Subcutaneous abdominal adipose tissue (tissue), 5 donors: ENCODE results near the gene KATNAL2.
"Not testable (repeated sequence)": the region's sequence is repeated elsewhere in the genome, so short reads cannot be mapped to it uniquely, and the experiment has no call there.

Experiments used
- H3K27ac ChIP-seq: one replicate; pipeline ENCODE4 v1.7.0; 2013; ENCODE audit warnings: low read depth, mild to moderate bottlenecking, inconsistent platforms, low read length, moderate library complexity
- H3K27me3 ChIP-seq, 5 donors: one replicate each; pipeline ENCODE4 v1.7.0; 2013; ENCODE audit warnings: low read length in 5 of 5, inconsistent platforms in 1 of 5; ENCODE audit not compliant: control insufficient read depth in 5 of 5, insufficient read depth in 4 of 5
- H3K36me3 ChIP-seq, 5 donors: one replicate each; pipeline ENCODE4 v1.7.0; 2013; ENCODE audit warnings: low read length in 5 of 5; ENCODE audit not compliant: control insufficient read depth in 5 of 5, insufficient read depth in 5 of 5
- H3K4me1 ChIP-seq, 5 donors: one replicate each; pipeline ENCODE4 v1.7.0; 2013; ENCODE audit warnings: low read length in 5 of 5, mild to moderate bottlenecking in 3 of 5, moderate library complexity in 1 of 5; ENCODE audit not compliant: control insufficient read depth in 5 of 5, insufficient read depth in 5 of 5
- H3K4me3 ChIP-seq, 5 donors: one replicate each; pipeline ENCODE4 v1.7.0; 2013; ENCODE audit warnings: low read length in 5 of 5, low read depth in 1 of 5
- H3K9ac ChIP-seq, 5 donors: one replicate each; pipeline ENCODE4 v1.7.0; 2013; ENCODE audit warnings: low read length in 5 of 5, mild to moderate bottlenecking in 4 of 5, moderate library complexity in 3 of 5
- H3K9me3 ChIP-seq, 5 donors: one replicate each; pipeline ENCODE4 v1.7.0; 2013; ENCODE audit warnings: low read length in 5 of 5; ENCODE audit not compliant: control insufficient read depth in 5 of 5
- donor health status: healthy.
- donor health status: healthy.
- donor health status: healthy.
- donor health status: healthy.
- donor health status: healthy.

The KATNAL2 gene

DNA sequence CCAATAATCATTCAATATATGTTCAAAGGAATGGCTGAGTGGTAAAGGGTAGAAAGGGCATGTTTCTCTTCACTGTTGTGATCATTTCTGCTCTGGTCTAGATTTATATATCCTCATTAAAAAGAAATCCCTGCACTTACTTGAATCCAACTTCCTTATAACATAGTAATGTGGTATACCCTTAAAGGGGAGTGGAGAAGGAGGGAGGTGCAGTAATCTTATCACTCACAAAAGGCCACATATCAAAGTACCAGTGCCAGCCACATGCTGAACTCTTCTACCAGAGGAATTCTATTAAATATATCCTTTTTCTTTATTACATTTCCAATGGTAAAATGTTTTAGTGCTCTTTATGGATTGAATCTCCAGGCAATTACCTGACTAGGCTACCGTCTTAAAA is 3.3 kb downstream of the KATNAL2 start:
- no peak overlapping the region for H3K27ac ChIP-seq
- H3K36me3 ChIP-seq: no peaks in the 10 kb centered on the region
- H3K4me3 ChIP-seq: no peak overlapping the region
- H3K9me3 ChIP-seq: no peaks in the 10 kb centered on the region
- H3K9ac ChIP-seq: no peak overlapping the region
- H3K27me3 ChIP-seq: no peaks in the 10 kb centered on the region
- peaks cover 0 to 23% (median 21%) of the 10 kb centered on the region in 5 donors for H3K4me1 ChIP-seq

DNA sequence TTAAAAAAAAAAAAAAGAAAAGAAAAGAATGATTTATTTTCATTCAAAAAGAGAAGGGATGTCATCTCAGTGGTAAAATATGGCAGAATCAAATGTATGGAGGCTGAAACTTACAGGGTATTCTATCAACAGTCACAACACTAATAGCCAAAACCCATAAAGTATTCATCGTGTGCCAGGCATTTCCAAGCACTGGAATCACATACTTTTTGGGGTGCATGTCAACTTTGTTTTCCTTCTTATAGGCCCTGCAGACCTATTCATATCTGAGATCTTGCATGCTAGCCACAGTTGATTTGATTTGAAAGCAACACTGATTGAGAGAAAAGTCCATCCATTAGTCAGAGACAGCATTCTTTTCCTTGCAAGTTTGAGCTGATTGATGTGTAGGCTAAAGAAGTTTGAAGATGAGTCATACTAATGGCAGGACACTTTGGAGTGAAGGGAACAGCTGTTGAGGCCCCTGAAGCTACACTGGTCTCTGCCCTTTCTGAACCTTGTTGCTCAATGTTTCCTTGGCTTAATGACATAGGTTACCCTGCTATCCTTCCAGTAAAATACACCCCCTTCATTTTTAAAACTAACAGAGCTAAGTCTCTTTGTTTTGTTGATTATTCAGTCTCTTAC is 22.0 kb downstream of the KATNAL2 start:
- no peak overlapping the region for H3K9ac ChIP-seq
- no peaks in the 10 kb centered on the region for H3K36me3 ChIP-seq
- H3K27ac ChIP-seq: no peak overlapping the region
- H3K4me3 ChIP-seq: no peak overlapping the region
- no peaks in the 10 kb centered on the region for H3K27me3 ChIP-seq
- no peaks in the 10 kb centered on the region for H3K9me3 ChIP-seq
- peaks cover 0 to 6% (median 0%) of the 10 kb centered on the region in 5 donors for H3K4me1 ChIP-seq

- Histone ChIP-seq H3K27ac (no peak overlapping the region), H3K9ac (no peak overlapping the region), H3K36me3 (no peaks in the 10 kb centered on the region), H3K4me1 (peaks cover 0 to 6% (median 0%) of the 10 kb centered on the region in 5 donors), H3K9me3 (no peaks in the 10 kb centered on the region), H3K27me3 (no peaks in the 10 kb centered on the region), H3K4me3 (no peak overlapping the region)
These were observed 22.7 kb downstream of the KATNAL2 start for GRCh38 chr18:46939998-46940571.

DNA sequence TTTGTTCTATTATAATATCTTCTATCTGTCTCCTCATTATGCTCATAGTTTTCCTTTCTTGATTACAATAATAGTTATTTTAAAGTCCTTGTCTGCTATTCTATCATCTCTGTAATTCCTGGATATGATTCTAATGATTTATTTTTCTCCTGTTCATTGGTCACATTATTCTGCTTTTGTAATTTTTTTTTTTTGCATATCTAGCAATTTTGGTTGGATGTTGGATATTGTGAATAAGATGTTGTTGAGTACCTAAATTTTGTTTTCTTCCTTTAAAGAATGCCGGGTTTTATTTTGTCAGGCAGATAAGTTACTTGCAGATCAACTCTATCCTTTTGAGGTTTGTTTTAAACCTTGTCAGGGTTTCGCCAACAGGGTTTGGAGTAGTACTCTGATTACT is 25.2 kb downstream of the KATNAL2 start:
- Histone ChIP-seq H3K27ac (no peak overlapping the region), H3K27me3 (no peaks in the 10 kb centered on the region), H3K9me3 (no peaks in the 10 kb centered on the region), H3K9ac (no peak overlapping the region), H3K4me1 (peaks cover 0 to 19% (median 8%) of the 10 kb centered on the region in 5 donors), H3K4me3 (no peak overlapping the region), H3K36me3 (no peaks in the 10 kb centered on the region)

DNA sequence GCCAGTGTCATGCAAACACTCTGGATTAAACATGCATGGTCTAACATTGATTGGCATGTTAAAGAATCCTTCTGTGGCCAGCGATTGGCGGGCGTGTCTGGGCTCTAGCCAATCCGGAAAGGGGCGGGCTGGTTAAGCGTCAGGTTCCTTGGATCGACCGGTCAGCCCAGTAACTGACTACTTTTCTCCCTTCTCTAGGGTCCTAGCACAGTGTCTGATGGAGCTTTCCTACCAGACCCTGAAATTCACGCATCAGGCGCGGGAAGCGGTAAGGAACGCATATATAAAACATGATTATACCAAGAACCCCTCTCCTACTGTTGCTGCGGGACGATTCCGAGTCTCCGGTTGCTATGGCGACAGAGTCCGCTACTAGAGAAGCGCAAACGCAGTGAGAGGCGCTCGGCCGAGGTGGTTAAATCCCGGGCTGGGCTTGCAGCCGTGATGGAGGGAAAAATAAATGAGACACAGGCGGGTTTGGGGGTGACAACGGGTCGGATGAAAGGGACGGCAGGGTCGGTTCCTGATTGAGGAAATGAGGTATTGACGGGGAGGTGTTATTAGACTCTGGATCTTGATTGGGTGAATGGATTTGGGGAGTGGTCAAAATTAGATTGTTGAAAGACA is 29.4 kb downstream of the KATNAL2 start:
- peak overlapping the region; percentile 80 to 90 (median 89) for H3K4me3 ChIP-seq
- no peaks in the 10 kb centered on the region for H3K36me3 ChIP-seq
- H3K9me3 ChIP-seq: no peaks in the 10 kb centered on the region
- H3K27me3 ChIP-seq: no peaks in the 10 kb centered on the region
- peak overlapping the region in 4 of 5 donors; percentile 35 to 71 (median 64) for H3K9ac ChIP-seq
- H3K4me1 ChIP-seq: peaks cover 0 to 14% (median 8%) of the 10 kb centered on the region in 5 donors
- no peak overlapping the region for H3K27ac ChIP-seq

GRCh38 chr18:46950064-46950656 is 32.8 kb downstream of the KATNAL2 start:
- H3K27me3 ChIP-seq: no peaks in the 10 kb centered on the region

DNA sequence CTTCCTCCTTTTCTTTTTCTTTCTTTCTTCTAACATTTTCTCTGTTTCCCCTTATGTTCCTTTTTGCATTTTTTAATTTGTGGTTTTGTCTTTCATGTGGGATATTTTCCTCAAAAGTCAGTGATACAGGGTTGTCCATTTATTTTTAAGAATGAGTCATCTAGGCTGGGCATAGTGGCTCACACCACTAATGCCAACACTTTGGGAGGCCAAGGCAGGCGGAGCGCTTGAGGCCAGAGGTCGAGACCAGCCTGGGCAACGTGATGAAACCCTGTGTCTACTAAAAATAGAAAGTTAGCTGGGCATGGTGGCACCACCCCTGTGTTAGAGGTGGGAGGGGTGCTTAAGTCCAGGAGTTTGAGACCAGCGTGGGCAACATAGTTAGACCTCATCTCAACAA is 35.8 kb downstream of the KATNAL2 start:
- Histone ChIP-seq H3K9me3 (no peaks in the 10 kb centered on the region), H3K4me3 (no peak overlapping the region), H3K27ac (no peak overlapping the region)

More at GRCh38 chr18:46950064-46950656, 32.8 kb downstream of the KATNAL2 start:
- Histone ChIP-seq H3K27ac (no peak overlapping the region), H3K36me3 (no peaks in the 10 kb centered on the region), H3K4me3 (no peak overlapping the region), H3K4me1 (peaks cover 0 to 14% (median 8%) of the 10 kb centered on the region in 5 donors), H3K9me3 (no peaks in the 10 kb centered on the region), H3K9ac (no peak overlapping the region)

DNA sequence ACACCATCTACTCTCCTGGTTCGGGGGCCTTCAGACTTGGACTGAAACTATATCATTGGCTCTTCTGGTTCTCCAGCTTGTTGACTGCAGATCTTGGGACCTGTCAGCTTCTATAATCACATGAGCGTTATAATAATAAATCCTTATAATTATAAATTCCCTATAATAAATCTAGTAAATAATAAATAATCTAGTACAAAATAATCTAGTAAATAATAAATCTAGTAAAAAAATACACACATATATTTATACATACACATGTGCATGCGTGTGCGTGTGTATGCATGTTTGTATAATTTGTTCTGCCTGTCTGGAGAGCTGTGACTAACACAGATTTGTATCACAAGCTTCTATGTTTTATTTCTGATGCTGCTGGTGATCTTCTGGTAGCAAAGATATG is 40.8 kb downstream of the KATNAL2 start:
- Histone ChIP-seq H3K9ac (no peak overlapping the region), H3K4me3 (no peak overlapping the region), H3K27ac (no peak overlapping the region), H3K36me3 (no peaks in the 10 kb centered on the region), H3K4me1 (no peaks in the 10 kb centered on the region), H3K9me3 (no peaks in the 10 kb centered on the region), H3K27me3 (no peaks in the 10 kb centered on the region)

More for the DNA sequence above, 35.8 kb downstream of the KATNAL2 start:
- Histone ChIP-seq H3K27me3 (no peaks in the 10 kb centered on the region), H3K9ac (no peak overlapping the region), H3K4me1 (no peaks in the 10 kb centered on the region), H3K36me3 (no peaks in the 10 kb centered on the region)

GRCh38 chr18:46963656-46964578 is 46.5 kb downstream of the KATNAL2 start:
- H3K27me3 ChIP-seq, H3K27ac ChIP-seq, H3K4me1 ChIP-seq, H3K9ac ChIP-seq, H3K36me3 ChIP-seq, H3K9me3 ChIP-seq, H3K4me3 ChIP-seq: not testable (repeated sequence)
